GM20000 (cell line): ENCODE results near the gene COX6A1.
A peak's percentile ranks its signal among the peaks of the same experiment; 100 is the strongest.

Source experiments
- DNase-seq: peaks from one replicate; pipeline ENCODE4 v3.0.0; 2012; ENCODE audit warnings: low spot score
- TF ChIP-seq, protein P1 (sequence below): IDR thresholded peaks from 2 replicates; pipeline ENCODE4 v1.5.1; 2012; ENCODE audit warnings: mild to moderate bottlenecking, control low read depth; ENCODE audit errors: extremely low read depth, missing control alignments

COX6A1 gene

DNA sequence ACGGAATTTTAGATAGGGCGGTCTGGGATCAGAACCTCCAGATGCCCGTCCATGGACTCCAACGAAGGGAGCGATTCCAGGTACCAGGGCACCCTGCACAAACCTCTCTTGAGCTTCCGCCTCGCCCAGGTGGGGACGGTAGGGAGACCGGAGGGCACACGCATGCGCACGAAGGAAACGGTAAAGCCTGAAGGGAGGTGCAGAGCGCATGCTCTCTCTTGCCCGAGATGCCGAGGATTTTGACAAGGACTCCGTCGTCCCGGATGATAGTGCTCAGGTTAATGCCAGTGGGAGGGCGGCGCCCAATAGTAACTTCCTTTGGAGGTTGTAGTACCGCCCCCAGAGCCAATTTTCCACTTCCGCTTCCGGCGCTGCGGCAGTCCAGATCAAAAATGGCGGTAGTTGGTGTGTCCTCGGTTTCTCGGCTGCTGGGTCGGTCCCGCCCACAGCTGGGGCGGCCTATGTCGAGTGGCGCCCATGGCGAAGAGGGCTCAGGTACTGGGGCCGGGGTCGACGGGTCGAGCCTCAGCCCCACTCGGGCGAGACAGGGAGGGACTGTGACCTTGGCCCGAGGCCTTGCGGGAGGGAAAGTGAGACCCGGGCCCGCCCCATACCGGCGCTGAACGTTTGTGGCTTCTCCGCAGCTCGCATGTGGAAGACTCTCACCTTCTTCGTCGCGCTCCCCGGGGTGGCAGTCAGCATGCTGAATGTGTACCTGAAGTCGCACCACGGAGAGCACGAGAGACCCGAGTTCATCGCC, at the start of gene COX6A1:
Gene COX6A1 (plus strand): TSS at position 379 of the 760 bp plus-strand sequence. CDS start 14 bp downstream, at position 393.
- peak; percentile 96 for DNase-seq
- TF ChIP-seq, protein P1, sequence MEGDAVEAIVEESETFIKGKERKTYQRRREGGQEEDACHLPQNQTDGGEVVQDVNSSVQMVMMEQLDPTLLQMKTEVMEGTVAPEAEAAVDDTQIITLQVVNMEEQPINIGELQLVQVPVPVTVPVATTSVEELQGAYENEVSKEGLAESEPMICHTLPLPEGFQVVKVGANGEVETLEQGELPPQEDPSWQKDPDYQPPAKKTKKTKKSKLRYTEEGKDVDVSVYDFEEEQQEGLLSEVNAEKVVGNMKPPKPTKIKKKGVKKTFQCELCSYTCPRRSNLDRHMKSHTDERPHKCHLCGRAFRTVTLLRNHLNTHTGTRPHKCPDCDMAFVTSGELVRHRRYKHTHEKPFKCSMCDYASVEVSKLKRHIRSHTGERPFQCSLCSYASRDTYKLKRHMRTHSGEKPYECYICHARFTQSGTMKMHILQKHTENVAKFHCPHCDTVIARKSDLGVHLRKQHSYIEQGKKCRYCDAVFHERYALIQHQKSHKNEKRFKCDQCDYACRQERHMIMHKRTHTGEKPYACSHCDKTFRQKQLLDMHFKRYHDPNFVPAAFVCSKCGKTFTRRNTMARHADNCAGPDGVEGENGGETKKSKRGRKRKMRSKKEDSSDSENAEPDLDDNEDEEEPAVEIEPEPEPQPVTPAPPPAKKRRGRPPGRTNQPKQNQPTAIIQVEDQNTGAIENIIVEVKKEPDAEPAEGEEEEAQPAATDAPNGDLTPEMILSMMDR, result no peak

DNA sequence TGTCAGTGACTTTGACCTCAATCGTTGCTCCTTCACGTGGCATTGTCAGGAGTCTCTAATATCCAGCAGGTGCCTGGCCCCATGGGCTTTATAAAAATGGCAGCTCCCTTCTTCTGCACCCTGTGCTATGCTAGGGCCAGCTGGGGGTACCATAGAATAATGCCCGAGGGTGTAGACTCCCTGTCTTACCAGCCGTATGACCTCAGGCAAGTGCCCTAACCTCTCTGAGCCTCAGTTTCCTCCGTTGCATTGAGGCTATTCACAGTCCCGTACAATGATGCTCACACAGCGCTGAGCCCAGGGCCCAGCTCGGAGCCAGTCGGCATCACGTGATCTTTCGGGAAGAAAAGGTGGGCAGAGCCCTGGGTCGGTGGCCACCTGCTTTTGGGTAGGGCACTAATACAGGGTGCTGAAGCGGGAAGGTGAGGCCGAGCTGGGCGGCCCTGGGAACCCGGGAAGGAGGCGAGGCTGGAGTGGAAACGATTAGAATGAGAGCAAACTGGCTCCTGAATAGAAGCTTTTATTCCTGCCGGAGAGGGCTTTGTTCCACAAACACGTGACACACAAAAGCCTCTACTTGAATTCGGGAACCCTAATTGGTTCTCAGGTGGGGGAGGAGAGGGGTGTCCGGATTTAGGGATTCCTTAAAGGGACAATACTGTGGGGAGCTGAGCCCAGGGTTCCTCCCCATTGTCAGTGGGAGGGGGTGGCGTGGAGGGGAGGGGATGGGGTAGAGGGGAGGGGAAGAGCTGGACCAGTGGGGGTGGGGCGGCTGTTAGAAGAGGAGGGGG, 49.0 kb upstream of the COX6A1 start:
- TF ChIP-seq, protein P1, result no peak
- DNase-seq, result no peak

DNA sequence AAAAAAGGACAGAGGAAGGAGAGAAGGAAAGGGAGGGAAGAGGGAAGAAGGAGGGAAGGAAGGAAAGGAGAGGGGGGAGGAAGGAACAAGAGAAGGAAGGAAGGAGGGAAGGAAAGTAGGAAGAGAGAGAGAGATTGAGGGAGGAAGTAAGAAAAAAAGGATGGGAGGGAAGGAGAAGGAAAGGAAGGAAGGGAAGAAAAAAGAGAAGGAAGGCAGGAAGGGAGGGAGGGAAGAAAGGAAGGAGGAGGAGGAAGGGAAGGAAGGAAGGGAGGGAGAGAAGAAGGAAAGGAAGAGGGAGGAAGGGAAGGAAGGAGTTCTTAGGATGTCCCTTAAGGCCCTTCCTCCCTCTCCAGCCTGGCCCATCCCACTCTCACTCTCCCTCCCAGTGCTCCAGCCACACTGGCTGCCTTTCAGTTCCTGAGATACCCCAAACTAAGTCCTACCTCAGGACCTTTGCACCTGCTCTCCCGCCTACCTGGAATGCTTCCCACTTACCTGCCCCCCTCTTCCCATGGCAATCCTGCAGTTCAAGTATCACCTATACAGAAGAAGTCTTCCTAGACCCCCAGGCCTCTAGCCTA, 47.3 kb upstream of the COX6A1 start:
- TF ChIP-seq, protein P1, result no peak
- no peak for DNase-seq

DNA sequence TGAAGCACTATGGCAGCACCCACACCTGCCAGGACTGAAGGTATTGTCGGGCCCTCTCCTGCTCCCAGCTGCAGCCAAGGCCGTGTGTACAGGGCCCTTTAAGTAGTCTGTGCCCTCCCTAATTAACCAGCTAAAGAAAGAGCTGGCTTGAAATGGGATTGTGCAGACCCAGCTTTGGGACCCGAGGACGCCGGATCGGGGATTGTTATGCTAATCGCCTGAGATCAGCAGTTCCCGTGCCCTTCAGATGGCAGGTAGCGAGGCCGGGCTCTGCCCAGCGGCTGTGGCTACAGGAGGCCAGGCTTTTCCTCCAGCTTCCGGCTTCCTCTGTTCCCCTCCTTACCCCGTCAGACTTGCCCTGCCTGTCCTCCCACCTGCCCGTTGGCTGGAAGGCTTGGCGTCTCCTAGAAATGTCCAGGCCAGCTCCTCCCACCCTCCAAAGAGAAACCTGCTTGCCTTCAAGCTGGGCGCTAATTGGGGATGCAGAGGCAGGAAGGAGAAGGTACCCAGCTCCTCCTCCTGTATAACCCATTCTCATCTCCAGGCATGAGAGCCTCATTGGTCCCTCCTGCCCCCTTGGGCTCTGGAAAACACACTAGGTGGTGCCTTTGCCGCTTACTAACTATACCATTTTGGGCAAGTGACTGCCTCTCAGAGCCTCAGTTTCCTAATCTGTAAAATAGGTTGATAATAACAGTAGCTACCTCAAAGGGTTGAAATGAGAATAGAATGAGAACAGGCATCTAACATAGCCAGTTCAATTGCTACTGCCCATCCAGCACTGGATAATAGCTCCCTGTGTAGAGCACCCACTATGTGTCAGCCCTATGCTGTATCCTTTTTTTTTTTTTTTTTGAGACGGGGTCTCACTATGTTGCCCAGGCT, 43.2 kb upstream of the COX6A1 start:
- TF ChIP-seq, protein P1, result no peak
- no peak for DNase-seq

DNA sequence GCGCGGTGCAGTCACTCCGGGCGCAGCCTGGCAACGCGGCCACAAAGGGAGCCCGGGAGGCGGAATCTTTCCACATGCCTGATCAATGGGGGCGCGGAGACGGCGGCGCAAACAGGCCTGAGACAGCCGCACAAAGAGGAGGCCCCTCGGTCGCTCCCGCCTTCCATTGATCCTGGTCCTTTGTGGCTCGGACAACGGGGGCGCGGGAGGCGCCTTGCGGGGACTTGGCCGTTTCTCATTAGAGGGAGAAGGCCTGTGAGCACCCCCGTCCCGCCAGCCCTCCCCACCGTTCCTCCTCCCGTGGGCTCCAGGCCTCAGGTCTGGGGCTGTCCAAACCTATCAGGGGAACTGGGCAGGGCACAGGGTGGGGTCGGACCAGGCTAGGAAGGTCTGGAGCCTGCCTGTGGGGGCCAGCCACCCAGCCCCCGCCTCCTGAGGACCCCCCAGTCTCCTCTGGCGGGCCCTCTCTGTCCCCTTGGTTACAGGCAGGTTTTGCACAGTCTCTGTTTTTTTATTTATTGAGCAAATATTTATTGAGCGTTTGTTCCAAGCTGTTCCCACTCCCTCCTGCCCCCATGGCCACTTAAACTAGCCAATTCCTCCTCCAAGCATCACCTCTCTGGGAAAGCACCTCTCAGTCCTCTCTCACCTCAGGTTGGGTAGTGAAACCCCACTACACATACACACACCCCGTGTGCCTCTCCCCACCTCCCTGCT, 39.9 kb upstream of the COX6A1 start:
- DNase-seq, result no peak
- TF ChIP-seq, protein P1, result no peak

DNA sequence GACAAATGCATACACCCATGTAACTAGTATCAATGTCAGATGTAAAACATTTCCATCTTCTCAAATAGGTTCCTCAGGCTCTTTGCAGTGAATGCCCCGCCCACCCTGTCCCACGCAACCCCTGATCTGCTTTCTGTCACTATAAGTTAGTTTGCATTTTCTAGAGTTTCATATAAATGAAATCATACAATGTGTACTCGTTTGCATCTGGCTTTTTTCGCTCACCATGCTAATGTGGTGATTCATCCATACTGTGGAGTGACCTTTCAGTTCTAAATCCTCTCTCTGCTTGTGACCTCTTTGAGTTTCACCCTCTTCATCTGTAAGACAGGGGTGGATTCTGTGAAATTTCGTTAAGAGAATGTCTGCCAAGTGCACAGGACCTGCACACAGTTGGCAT, 38.4 kb upstream of the COX6A1 start:
- DNase-seq, result peak; percentile 45
- TF ChIP-seq, protein P1, result no peak
